Colonic mucosa (tissue), 4 donors: ENCODE measurements around the gene ST8SIA3. TPM values are rescaled to one million over a fixed set of nuclear protein-coding genes. Genes with fewer than 3 reads are reported as not detected.
"Not testable (repeated sequence)": the region's sequence is repeated elsewhere in the genome, so short reads cannot be mapped to it uniquely, and the experiment has no call there.

Experiments used
- DNase-seq: peaks from one replicate; pipeline ENCODE4 v3.0.0-alpha.2; 2020
- H3K27ac ChIP-seq: fragments of 200-600 bp; one replicate; pipeline ENCODE4 v1.8.0; 2021
- H3K27me3 ChIP-seq: fragments of 200-600 bp; one replicate; pipeline ENCODE4 v1.8.0; 2021
- H3K36me3 ChIP-seq: fragments of 200-600 bp; one replicate; pipeline ENCODE4 v1.8.0; 2021
- H3K4me1 ChIP-seq: fragments of 200-600 bp; one replicate; pipeline ENCODE4 v1.8.0; 2021; ENCODE audit warnings: mild to moderate bottlenecking
- H3K4me3 ChIP-seq: fragments of 200-600 bp; one replicate; pipeline ENCODE4 v1.8.0; 2021
- H3K9ac ChIP-seq, 2 donors: one replicate each; pipeline ENCODE4 v1.7.0; 2013; ENCODE audit warnings: control low read depth in 2 of 2, low read depth in 2 of 2, low read length in 2 of 2
- H3K9me3 ChIP-seq: fragments of 200-600 bp; one replicate; pipeline ENCODE4 v1.8.0; 2021
- CTCF ChIP-seq: fragments of 200-600 bp; IDR thresholded peaks from one replicate; pipeline ENCODE4 v1.8.0; 2022; ENCODE audit warnings: antibody characterized with exemption, mild to moderate bottlenecking
- intact Hi-C: fragments of 100-400 bp; cut with DNase I; formaldehyde crosslinking; loops from one replicate; pipeline ENCODE4 v1.14.1; 2022
- total RNA-seq, 2 donors: library from RNA; stranded (reverse); fragmentation: NEBNext Ultra II Directional in 1 of 2; extraction: Animal tissue kit (Norgen Biotek cat#: 25700) in 1 of 2; gene quantifications; one replicate each; pipeline ENCODE4 v1.2.1, GENCODE V29; 2021
- donor health status: healthy.
- donor health status: DM: no; HTN: no; CAD: no.
- donor health status: DM: no; HTN: no; CAD: no.

The ST8SIA3 gene
- total RNA-seq, 2 donors from 2014 or later: 0.05 TPM

DNA sequence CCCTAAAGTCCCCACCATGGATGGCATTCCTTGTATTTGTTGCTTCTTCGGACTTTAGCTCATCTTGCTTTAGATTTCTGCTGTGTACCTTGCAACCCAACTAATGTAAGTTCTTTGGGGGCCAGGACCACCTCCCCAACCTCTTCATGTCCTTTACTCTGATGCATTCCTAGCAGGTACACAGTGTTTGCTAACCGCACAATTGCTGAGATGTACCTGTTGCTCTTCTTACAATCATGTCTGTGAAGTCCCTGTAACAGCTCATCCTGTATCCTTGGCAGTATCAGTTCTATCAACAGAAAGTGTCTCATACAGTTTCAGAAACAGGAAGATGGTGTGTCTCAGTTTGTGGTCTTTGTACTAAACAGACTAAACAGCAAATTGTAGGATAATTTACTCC is 24.1 kb downstream of the ST8SIA3 start:
- Histone ChIP-seq H3K9ac (no peak overlapping the region), H3K36me3 (no peaks in the 10 kb centered on the region), H3K4me3 (no peak overlapping the region), H3K27me3 (no peaks in the 10 kb centered on the region), H3K27ac (no peak overlapping the region), H3K4me1 (no peaks in the 10 kb centered on the region), H3K9me3 (no peaks in the 10 kb centered on the region)
- intact Hi-C loops: no loop called here
- DNase-seq: no peak
- no peak for TF ChIP-seq CTCF

DNA sequence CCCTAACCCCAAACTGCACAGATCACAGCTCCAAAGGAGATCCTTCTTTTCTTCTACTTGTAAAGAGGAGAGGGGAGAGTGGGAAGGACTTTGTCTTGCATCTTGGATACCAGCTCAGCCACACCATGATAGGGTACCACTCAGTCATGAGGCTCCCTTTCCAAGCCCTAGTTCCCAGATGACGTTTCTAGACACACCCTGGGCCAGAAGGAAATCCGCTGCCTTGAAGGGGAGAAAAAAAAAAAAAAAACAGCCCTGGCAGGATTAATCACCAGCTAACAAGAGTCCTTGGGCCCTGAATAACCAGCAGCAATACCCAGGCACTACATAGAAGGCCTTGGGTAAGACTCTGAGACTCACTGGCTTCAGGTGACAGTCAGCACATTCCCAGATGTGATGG is 36.9 kb downstream of the ST8SIA3 start:
- H3K27me3 ChIP-seq: no peaks in the 10 kb centered on the region
- no peaks in the 10 kb centered on the region for H3K9me3 ChIP-seq
- no peak for TF ChIP-seq CTCF
- no peak overlapping the region for H3K9ac ChIP-seq
- intact Hi-C loops: no loop called here
- H3K4me3 ChIP-seq: no peak overlapping the region
- H3K27ac ChIP-seq: no peak overlapping the region
- no peak for DNase-seq
- H3K36me3 ChIP-seq: no peaks in the 10 kb centered on the region
- no peaks in the 10 kb centered on the region for H3K4me1 ChIP-seq

- no peaks in the 10 kb centered on the region for H3K4me1 ChIP-seq
- no peaks in the 10 kb centered on the region for H3K27me3 ChIP-seq
- no peaks in the 10 kb centered on the region for H3K9me3 ChIP-seq
- H3K36me3 ChIP-seq: no peaks in the 10 kb centered on the region
- H3K9ac ChIP-seq: no peak overlapping the region
- intact Hi-C loops: no loop called here
- no peak overlapping the region for H3K27ac ChIP-seq
- no peak overlapping the region for H3K4me3 ChIP-seq
- TF ChIP-seq CTCF: no peak
- DNase-seq: no peak
These were observed 37.7 kb downstream of the ST8SIA3 start for GRCh38 chr18:57390044-57390443.

DNA sequence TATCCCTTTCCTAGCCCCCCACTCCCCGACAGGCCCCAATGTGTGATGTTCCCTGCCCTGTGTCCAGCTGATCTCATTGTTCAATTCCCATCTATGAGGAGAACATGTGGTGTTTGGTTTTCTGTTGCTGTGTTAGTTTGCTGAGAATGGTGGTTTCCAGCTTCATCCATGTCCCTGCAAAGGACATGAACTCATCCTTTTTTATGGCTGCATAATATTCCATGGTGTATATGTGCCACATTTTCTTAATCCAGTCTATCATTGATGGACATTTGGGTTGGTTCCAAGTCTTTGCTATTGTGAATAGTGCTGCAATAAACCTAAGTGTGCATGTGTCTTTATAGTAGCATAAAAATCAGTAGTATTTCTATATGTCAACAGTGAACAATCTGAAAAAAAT is 42.4 kb downstream of the ST8SIA3 start:
- H3K9me3 ChIP-seq, H3K36me3 ChIP-seq, H3K4me1 ChIP-seq, H3K27ac ChIP-seq, DNase-seq, H3K9ac ChIP-seq, H3K4me3 ChIP-seq, intact Hi-C loops, H3K27me3 ChIP-seq: not testable (repeated sequence)

GRCh38 chr18:57396831-57397230 is 44.5 kb downstream of the ST8SIA3 start:
- H3K4me3 ChIP-seq, H3K27ac ChIP-seq, H3K36me3 ChIP-seq, intact Hi-C loops, H3K9me3 ChIP-seq, H3K9ac ChIP-seq, DNase-seq, H3K4me1 ChIP-seq, H3K27me3 ChIP-seq: not testable (repeated sequence)

GRCh38 chr18:57397440-57398132 is 45.2 kb downstream of the ST8SIA3 start:
- intact Hi-C loops: no loop called here

More at GRCh38 chr18:57397440-57398132, 45.2 kb downstream of the ST8SIA3 start:
- Histone ChIP-seq H3K4me3 (no peak overlapping the region), H3K9ac (no peak overlapping the region), H3K27me3 (no peaks in the 10 kb centered on the region), H3K27ac (no peak overlapping the region), H3K9me3 (no peaks in the 10 kb centered on the region), H3K36me3 (no peaks in the 10 kb centered on the region), H3K4me1 (no peaks in the 10 kb centered on the region)
- no peak for DNase-seq
- no peak for TF ChIP-seq CTCF
